IMR-90 (cell line): ENCODE measurements around the gene CREBBP. TPM values are rescaled to one million over a fixed set of nuclear protein-coding genes. Genes with fewer than 3 reads are reported as not detected.

Source experiments
- ATAC-seq: fragments of 200-7000 bp; cut with Tn5 transposase; 2 replicates; pipeline ENCODE4 v1.9.1; 2020; ENCODE audit warnings: low read depth, mild to moderate bottlenecking, moderate library complexity
- BruUV-seq: library from RNA; stranded (reverse); fragments of 400-500 nt; replicated peaks from 2 replicates; lab custom pipeline; 2021; lab: Mats Ljungman, UMichigan
- CTCF ChIA-PET: fragments of 300-600 bp; formaldehyde crosslinking; extraction: SDS; loops from one replicate; lab custom pipeline; 2021; ENCODE audit warnings: antibody characterized with exemption; lab: Yijun Ruan, JAX
- POLR2A ChIA-PET: fragments of 300-600 bp; sonication (Branson Sonifier 250); formaldehyde crosslinking; loops from one replicate; lab custom pipeline; 2022; ENCODE audit warnings: antibody characterized with exemption; ENCODE audit not compliant: unreplicated experiment; lab: Charles Lee
- DNase-seq: peaks from one replicate; pipeline ENCODE4 v3.0.0; 2013
- H2AFZ ChIP-seq: replicated peaks from 2 replicates; pipeline ENCODE3; 2013; ENCODE audit warnings: low read length, mild to moderate bottlenecking; ENCODE audit not compliant: poor library complexity
- H2AK5ac ChIP-seq: 2 replicates; pipeline ENCODE4 v1.6.1; 2013; ENCODE audit warnings: low read depth, low read length, inconsistent platforms
- H2AK9ac ChIP-seq: replicated peaks from 2 replicates; pipeline ENCODE3; 2013; ENCODE audit warnings: mild to moderate bottlenecking, low read depth, low read length, moderate library complexity; ENCODE audit not compliant: poor library complexity
- H2BK120ac ChIP-seq: 2 replicates; pipeline ENCODE4 v1.6.1; 2013; ENCODE audit warnings: low read depth, low read length, inconsistent platforms
- H2BK15ac ChIP-seq: 3 replicates; pipeline ENCODE4 v1.6.1; 2013; ENCODE audit warnings: low read depth, low read length, inconsistent platforms
- H2BK20ac ChIP-seq: 2 replicates; pipeline ENCODE4 v1.6.1; 2013; ENCODE audit warnings: low read depth, mild to moderate bottlenecking, inconsistent platforms, low read length, moderate library complexity
- H2BK5ac ChIP-seq: 2 replicates; pipeline ENCODE4 v1.6.1; 2013; ENCODE audit warnings: mild to moderate bottlenecking, low read depth, low read length, inconsistent platforms; ENCODE audit not compliant: poor library complexity, severe bottlenecking
- H3K14ac ChIP-seq: replicated peaks from 2 replicates; pipeline ENCODE4 v1.6.1; 2013; ENCODE audit warnings: low read depth, low read length, inconsistent platforms
- H3K18ac ChIP-seq: 2 replicates; pipeline ENCODE4 v1.6.1; 2013; ENCODE audit warnings: low read depth, low read length, control low read depth
- H3K23ac ChIP-seq: 2 replicates; pipeline ENCODE4 v1.6.1; 2013; ENCODE audit warnings: low read depth, low read length, inconsistent platforms
- H3K27ac ChIP-seq: 2 replicates; pipeline ENCODE4 v1.5.1; 2013; ENCODE audit warnings: mild to moderate bottlenecking, control low read depth, low read length; ENCODE audit not compliant: insufficient read depth
- H3K27me3 ChIP-seq: 2 replicates; pipeline ENCODE4 v1.6.1; 2013; ENCODE audit warnings: low read length; ENCODE audit not compliant: control insufficient read depth, insufficient read depth
- H3K36me3 ChIP-seq: 2 replicates; pipeline ENCODE4 v1.6.1; 2013; ENCODE audit warnings: low read length, mixed read lengths; ENCODE audit not compliant: control insufficient read depth, insufficient read depth
- H3K4ac ChIP-seq: 2 replicates; pipeline ENCODE4 v1.6.1; 2013; ENCODE audit warnings: low read depth, low read length, inconsistent platforms
- H3K4me1 ChIP-seq: 2 replicates; pipeline ENCODE4 v1.6.1; 2013; ENCODE audit warnings: low read length, mixed read lengths; ENCODE audit not compliant: control insufficient read depth, insufficient read depth
- H3K4me2 ChIP-seq: 2 replicates; pipeline ENCODE4 v1.6.1; 2013; ENCODE audit warnings: low read depth, mild to moderate bottlenecking, control low read depth, low read length, moderate library complexity
- H3K4me3 ChIP-seq: 2 replicates; pipeline ENCODE4 v1.5.1; 2013; ENCODE audit warnings: low read depth, mild to moderate bottlenecking, control low read depth, low read length, moderate library complexity; ENCODE audit not compliant: insufficient read depth
- H3K56ac ChIP-seq: 2 replicates; pipeline ENCODE4 v1.6.1; 2013; ENCODE audit warnings: low read length, inconsistent platforms; ENCODE audit not compliant: insufficient read depth; ENCODE audit errors: extremely low read depth
- H3K79me1 ChIP-seq, 2 experiments: 2 replicates each; pipeline ENCODE4 v1.6.1; 2013; ENCODE audit warnings: low read length in 2 of 2, inconsistent platforms in 1 of 2, low read depth in 1 of 2
- H3K9ac ChIP-seq: 2 replicates; pipeline ENCODE4 v1.6.1; 2013; ENCODE audit warnings: low read depth, low read length, control low read depth
- H3K9me1 ChIP-seq: 2 replicates; pipeline ENCODE4 v1.6.1; 2013; ENCODE audit warnings: low read length, inconsistent platforms; ENCODE audit not compliant: insufficient read depth
- H3K9me3 ChIP-seq: 2 replicates; pipeline ENCODE4 v1.6.1; 2013; ENCODE audit warnings: low read length; ENCODE audit not compliant: control insufficient read depth, insufficient read depth
- H4K20me1 ChIP-seq: 2 replicates; pipeline ENCODE4 v1.6.1; 2013; ENCODE audit warnings: low read length, inconsistent platforms; ENCODE audit not compliant: insufficient read depth
- H4K5ac ChIP-seq: 2 replicates; pipeline ENCODE4 v1.6.1; 2013; ENCODE audit warnings: mild to moderate bottlenecking, low read depth, low read length, control low read depth
- H4K8ac ChIP-seq, 2 experiments: 2 replicates each; pipeline ENCODE4 v1.6.1; 2013; ENCODE audit warnings: low read depth in 2 of 2, low read length in 2 of 2, control low read depth in 1 of 2, inconsistent platforms in 1 of 2
- H4K91ac ChIP-seq: 2 replicates; pipeline ENCODE4 v1.6.1; 2013; ENCODE audit warnings: low read depth, low read length, inconsistent platforms; ENCODE audit not compliant: insufficient read depth
- BHLHE40 ChIP-seq: fragments of 150-350 bp; IDR thresholded peaks from 2 replicates; pipeline ENCODE4 v1.6.1; 2016; ENCODE audit warnings: mild to moderate bottlenecking, low read depth, low read length
- CEBPB ChIP-seq: IDR thresholded peaks from 2 replicates; pipeline ENCODE4 v1.6.1; 2012; ENCODE audit warnings: low read depth, low read length, improper control_type of control experiment
- CHD1 ChIP-seq: IDR thresholded peaks from 2 replicates; pipeline ENCODE4 v1.6.1; 2012; ENCODE audit warnings: low read depth, low read length, improper control_type of control experiment
- CTCF ChIP-seq: conservative IDR thresholded peaks from 2 replicates; pipeline ENCODE4 v1.5.1; 2012; ENCODE audit warnings: mild to moderate bottlenecking, low read depth, low read length, improper control_type of control experiment
- ELK1 ChIP-seq: fragments of 150-350 bp; IDR thresholded peaks from 2 replicates; pipeline ENCODE4 v1.6.1; 2016; ENCODE audit warnings: low read depth, mild to moderate bottlenecking, low read length, moderate library complexity, borderline replicate concordance
- FOS ChIP-seq: fragments of 150-350 bp; IDR thresholded peaks from 2 replicates; pipeline ENCODE4 v1.6.1; 2016; ENCODE audit warnings: low read depth, low read length
- MAFK ChIP-seq: IDR thresholded peaks from 2 replicates; pipeline ENCODE4 v1.6.1; 2012; ENCODE audit warnings: low read depth, low read length, improper control_type of control experiment
- MAZ ChIP-seq: IDR thresholded peaks from 2 replicates; pipeline ENCODE4 v1.6.1; 2012; ENCODE audit warnings: low read depth, mild to moderate bottlenecking, low read length, improper control_type of control experiment, moderate library complexity, borderline replicate concordance
- MXI1 ChIP-seq: IDR thresholded peaks from 2 replicates; pipeline ENCODE4 v1.6.1; 2012; ENCODE audit warnings: low read depth, mild to moderate bottlenecking, low read length, moderate library complexity, borderline replicate concordance
- NFE2L2 ChIP-seq: fragments of 150-350 bp; IDR thresholded peaks from 2 replicates; pipeline ENCODE4 v1.6.1; 2016; ENCODE audit warnings: low read depth, mild to moderate bottlenecking, low read length
- POLR2A ChIP-seq: IDR thresholded peaks from 2 replicates; pipeline ENCODE4 v1.6.1; 2012; ENCODE audit warnings: mild to moderate bottlenecking, low read depth, low read length
- RAD21 ChIP-seq: IDR thresholded peaks from 2 replicates; pipeline ENCODE4 v1.6.1; 2012; ENCODE audit warnings: low read length, improper control_type of control experiment
- RCOR1 ChIP-seq: IDR thresholded peaks from 2 replicates; pipeline ENCODE4 v1.6.1; 2012; ENCODE audit warnings: mild to moderate bottlenecking, low read length, improper control_type of control experiment; ENCODE audit not compliant: insufficient replicate concordance
- RFX5 ChIP-seq: IDR thresholded peaks from 2 replicates; pipeline ENCODE4 v1.8.0; 2012; ENCODE audit warnings: low read depth, mild to moderate bottlenecking, low read length, moderate library complexity
- SMC3 ChIP-seq: fragments of 150-350 bp; IDR thresholded peaks from 2 replicates; pipeline ENCODE4 v1.6.1; 2016; ENCODE audit warnings: low read depth, mild to moderate bottlenecking, antibody characterized with exemption, low read length, moderate library complexity
- USF2 ChIP-seq: fragments of 150-350 bp; IDR thresholded peaks from 2 replicates; pipeline ENCODE4 v1.6.1; 2017; ENCODE audit warnings: mild to moderate bottlenecking, antibody characterized with exemption, low read length, low read depth
- WGBS, 2 experiments: methylation state at CpG; one replicate each; pipeline versions ENCODE4 v1.1.5 to v1.1.7; 2013; ENCODE audit warnings: missing lambda C conversion rate in 2 of 2; ENCODE audit not compliant: insufficient read length in 1 of 2; ENCODE audit errors: extremely low coverage in 2 of 2; 5-methylcytosine and 5-hydroxymethylcytosine counted together
- dilution Hi-C: fragments of 300-500 bp; cut with HindIII; formaldehyde crosslinking; loops from one replicate; pipeline ENCODE4 v1.14.3; 2018; ENCODE audit warnings: low sequenced_read_pairs; ENCODE audit not compliant: unreplicated experiment
- in situ Hi-C: fragments of 300-500 bp; cut with MboI; formaldehyde crosslinking; loops from 3 replicates; pipeline ENCODE4 v1.14.3; 2019; ENCODE audit warnings: low sequenced_read_pairs, inconsistent platforms, mixed read lengths
- intact Hi-C: fragments of 100-400 bp; cut with micrococcal nuclease; formaldehyde crosslinking; loops from 2 replicates; pipeline ENCODE4 v1.10.0; 2022
- polyA plus RNA-seq, 3 experiments: library from polyadenylated mRNA; depleted of rRNA; stranded (reverse); fragments of >200 nt; gene quantifications; 2 replicates each; pipeline ENCODE4 v1.2.3, GENCODE V29; 2012; ENCODE audit warnings: low replicate concordance in 1 of 3
- total RNA-seq: library from RNA; depleted of rRNA; stranded (reverse); fragments of >200 nt; gene quantifications from 2 replicates; pipeline ENCODE4 v1.2.3, GENCODE V29; 2012

The CREBBP gene
- total and polyA plus RNA-seq, 2 of the 4 experiments (the other 2 are of a cell fraction): 7.3 to 12.5 TPM

- Histone ChIP-seq H3K9ac (no peak overlapping the region), H2AK9ac (no peak overlapping the region), H3K27ac (no peak overlapping the region), H3K14ac (no peak overlapping the region), H4K5ac (no peak overlapping the region), H3K23ac (0 out of 2 replicates have a peak overlapping the region, but pooled peaks have one; percentile 14), H3K9me3 (peaks cover 4% of the 10 kb centered on the region; the same call in 1 of the 2 replicates), H2AFZ (no peak overlapping the region), H3K79me1 (peaks cover 22 to 70% of the 10 kb centered on the region in 2 experiments), H2BK20ac (no peak overlapping the region), H2BK5ac (no peak overlapping the region), H2BK120ac (no peak overlapping the region), H2BK15ac (no peak overlapping the region), H4K91ac (no peak overlapping the region), H3K18ac (no peak overlapping the region), H3K4me2 (no peak overlapping the region), H4K8ac (no peak overlapping the region), H3K27me3 (no peaks in the 10 kb centered on the region), H3K36me3 (peaks cover 7% of the 10 kb centered on the region), H3K9me1 (peaks cover 13% of the 10 kb centered on the region), H3K4me1 (peaks cover 9% of the 10 kb centered on the region), H2AK5ac (0 out of 2 replicates have a peak overlapping the region, but pooled peaks have one; percentile 24), H3K4ac (no peak overlapping the region), H4K20me1 (peaks cover 79% of the 10 kb centered on the region), H3K56ac (no peak overlapping the region), H3K4me3 (no peak overlapping the region)
- dilution Hi-C loops (no loop called here), in situ Hi-C loops (no loop called here), intact Hi-C loops (no loop called here)
- TF ChIP-seq CTCF (no peak), CHD1 (no peak), USF2 (no peak), FOS (no peak), POLR2A (no peak), RCOR1 (no peak), BHLHE40 (no peak), MAFK (no peak), RAD21 (no peak), CEBPB (no peak), SMC3 (no peak), MAZ (no peak), MXI1 (no peak), RFX5 (no peak), ELK1 (no peak), NFE2L2 (no peak)
- ChIA-PET POLR2A (no interaction called here), CTCF (interaction anchor here (0.7 kb wide), 1 partner anchor 11 kb away, joined by 3 read pairs; no protein-coding TSS in a partner anchor)
- DNase-seq (no peak), ATAC-seq (no peak)
- WGBS, 2 experiments: 80% methylated on average over 1 of the region's 9 CpGs; no CpG with 5 or more reads in 1 of the 2 experiments
- no TSS peak for BruUV-seq
Measured at GRCh38 chr16:3830625-3831254, 49.8 kb downstream of the CREBBP start.
